Transverse colon (tissue), 4 donors: ENCODE data around the gene CDH24.

ENCODE experiments used
- CTCF ChIP-seq, 5 experiments: fragments of 200-600 bp in 3 of 5; fragments of 450-650 bp in 2 of 5; sonication (generic) in 3 of 5; IDR thresholded peaks; 1 replicate in 2 of 5; 2 replicates in 3 of 5; pipeline ENCODE4 v1.5.1; 2016 to 2017; ENCODE audit warnings: antibody characterized with exemption in 5 of 5, inconsistent platforms in 3 of 5, mild to moderate bottlenecking in 2 of 5, moderate library complexity in 1 of 5
- EP300 ChIP-seq: sonication (generic); formaldehyde crosslinking; IDR thresholded peaks from one replicate; pipeline ENCODE4 v1.6.1; 2017; ENCODE audit warnings: antibody characterized with exemption, low read depth
- POLR2A ChIP-seq: fragments of 450-650 bp; IDR thresholded peaks from one replicate; pipeline ENCODE4 v1.6.1; 2016; ENCODE audit warnings: antibody characterized with exemption, mild to moderate bottlenecking, moderate library complexity
- POLR2AphosphoS5 ChIP-seq, 3 donors: sonication (generic); formaldehyde crosslinking; IDR thresholded peaks; one replicate each; pipeline ENCODE4 v1.6.1; 2016; ENCODE audit warnings: antibody characterized with exemption in 3 of 3

GRCh38 chr14:23044840-23045239 lies 12.5 kb downstream of the CDH24 start:
- TF ChIP-seq EP300 = no peak
- no peak for TF ChIP-seq POLR2AphosphoS5 (IDR thresholded peaks at IDR 0.05)
- no peak for TF ChIP-seq CTCF (IDR thresholded peaks at IDR 0.05)
- no peak for TF ChIP-seq POLR2A
